Neural progenitor cell (in vitro differentiated cells): Measurements from ENCODE around the gene FARP2. TPM values are rescaled to one million over a fixed set of nuclear protein-coding genes. Genes with fewer than 3 reads are reported as not detected.

ENCODE experiments used
- DNase-seq: peaks from one replicate; pipeline ENCODE4 v3.0.0-alpha.2; 2016; ENCODE audit warnings: low spot score
- H2AFZ ChIP-seq: fragments of 200-600 bp; sonication (generic); replicated peaks from 2 replicates; pipeline ENCODE4 v1.6.1; 2016; ENCODE audit warnings: antibody characterized with exemption
- H3F3A ChIP-seq: fragments of 200-600 bp; sonication (generic); 2 replicates; pipeline ENCODE4 v1.6.1; 2016; ENCODE audit warnings: antibody characterized with exemption, low read depth
- H3K27ac ChIP-seq: fragments of 200-600 bp; sonication (generic); 2 replicates; pipeline ENCODE4 v1.5.1; 2016; ENCODE audit warnings: mild to moderate bottlenecking
- H3K27me3 ChIP-seq: fragments of 200-600 bp; sonication (generic); 2 replicates; pipeline ENCODE4 v1.6.1; 2016; ENCODE audit warnings: mild to moderate bottlenecking, moderate library complexity
- H3K36me3 ChIP-seq: fragments of 200-600 bp; sonication (generic); 2 replicates; pipeline ENCODE4 v1.5.1; 2016
- H3K4me1 ChIP-seq: fragments of 200-600 bp; sonication (generic); 2 replicates; pipeline ENCODE4 v1.6.1; 2016; ENCODE audit warnings: mixed run types
- H3K4me2 ChIP-seq: fragments of 200-600 bp; sonication (generic); 2 replicates; pipeline ENCODE4 v1.6.1; 2016
- H3K4me3 ChIP-seq: fragments of 200-600 bp; sonication (generic); 2 replicates; pipeline ENCODE4 v1.5.1; 2016
- H3K79me2 ChIP-seq: fragments of 200-600 bp; sonication (generic); 2 replicates; pipeline ENCODE4 v1.6.1; 2016; ENCODE audit warnings: low read depth
- H3K9ac ChIP-seq: fragments of 200-600 bp; sonication (generic); 2 replicates; pipeline ENCODE4 v1.6.1; 2016
- H3K9me3 ChIP-seq: fragments of 200-600 bp; sonication (generic); 2 replicates; pipeline ENCODE4 v1.5.1; 2016; ENCODE audit warnings: low read depth
- H4K20me1 ChIP-seq: fragments of 200-600 bp; sonication (generic); 2 replicates; pipeline ENCODE4 v1.6.1; 2016; ENCODE audit warnings: low read depth
- H3K27ac Mint-ChIP-seq: 3 replicates; pipeline ENCODE4 v1.8.0; 2021; ENCODE audit warnings: mixed read lengths
- H3K27me3 Mint-ChIP-seq: 2 replicates; pipeline ENCODE4 v1.8.0; 2022; ENCODE audit warnings: low read depth, mild to moderate bottlenecking, inconsistent platforms, moderate library complexity, mixed read lengths; ENCODE audit not compliant: insufficient read depth
- H3K36me3 Mint-ChIP-seq: 3 replicates; pipeline ENCODE4 v1.8.0; 2021; ENCODE audit warnings: mixed read lengths
- H3K4me1 Mint-ChIP-seq: 3 replicates; pipeline ENCODE4 v1.8.0; 2021; ENCODE audit warnings: mixed read lengths
- H3K4me3 Mint-ChIP-seq: 3 replicates; pipeline ENCODE4 v1.8.0; 2021; ENCODE audit warnings: mild to moderate bottlenecking, moderate library complexity, mixed read lengths
- H3K9me3 Mint-ChIP-seq: 3 replicates; pipeline ENCODE4 v1.8.0; 2020; ENCODE audit warnings: mixed read lengths
- CTCF ChIP-seq: fragments of 200-600 bp; sonication (generic); IDR thresholded peaks from 2 replicates; pipeline ENCODE4 v1.5.1; 2017; ENCODE audit warnings: antibody characterized with exemption, mild to moderate bottlenecking
- EZH2 ChIP-seq: fragments of 200-600 bp; sonication (generic); IDR thresholded peaks from 2 replicates; pipeline ENCODE4 v1.6.1; 2017; ENCODE audit warnings: antibody characterized with exemption, mild to moderate bottlenecking, moderate library complexity
- EZH2phosphoT487 ChIP-seq: fragments of 200-600 bp; sonication (generic); IDR thresholded peaks from 2 replicates; pipeline ENCODE4 v1.6.1; 2017; ENCODE audit warnings: antibody characterized with exemption
- total RNA-seq: library from RNA; depleted of rRNA; stranded (reverse); fragments of >200 nt; gene quantifications from 2 replicates; pipeline ENCODE4 v1.2.3, GENCODE V29; 2015; ENCODE audit warnings: low replicate concordance

Gene FARP2
- total RNA-seq, 1 donor from 2014 or later, result 32.3 TPM

GRCh38 chr2:241479026-241479898, 123.2 kb downstream of the FARP2 start:
- Mint-ChIP-seq H3K4me1 (peaks cover 11% of the 10 kb centered on the region), H3K4me3 (no peak overlapping the region), H3K36me3 (peaks cover 4% of the 10 kb centered on the region), H3K27ac (no peak overlapping the region), H3K27me3 (peaks cover 12% of the 10 kb centered on the region), H3K9me3 (no peaks in the 10 kb centered on the region)
- no peak for DNase-seq
- no peaks in the 10 kb centered on the region for H3K79me2 ChIP-seq
- H3K4me3 ChIP-seq, result no peak overlapping the region
- H3K9ac ChIP-seq, result no peak overlapping the region
- no peaks in the 10 kb centered on the region for H3F3A ChIP-seq
- no peaks in the 10 kb centered on the region for H3K9me3 ChIP-seq
- H3K4me1 ChIP-seq, result no peaks in the 10 kb centered on the region
- no peak overlapping the region for H3K4me2 ChIP-seq
- H3K27me3 ChIP-seq, result no peaks in the 10 kb centered on the region
- no peak overlapping the region for H2AFZ ChIP-seq
- TF ChIP-seq EZH2phosphoT487 (no peak), CTCF (no peak), EZH2 (no peak)
- no peaks in the 10 kb centered on the region for H3K36me3 ChIP-seq
- H4K20me1 ChIP-seq, result no peaks in the 10 kb centered on the region
- no peak overlapping the region for H3K27ac ChIP-seq

GRCh38 chr2:241481687-241482086, 125.6 kb downstream of the FARP2 start:
- H3K9me3 ChIP-seq, result no peaks in the 10 kb centered on the region
- H3K27me3 ChIP-seq, result no peaks in the 10 kb centered on the region
- no peak for TF ChIP-seq CTCF
- no peak for TF ChIP-seq EZH2
- no peak for TF ChIP-seq EZH2phosphoT487
- H3K79me2 ChIP-seq, result no peaks in the 10 kb centered on the region
- H3K4me3 Mint-ChIP-seq, result no peak overlapping the region
- no peak overlapping the region for H2AFZ ChIP-seq
- no peak overlapping the region for H3K27ac Mint-ChIP-seq
- peaks cover 10% of the 10 kb centered on the region for H3K27me3 Mint-ChIP-seq
- H3K9me3 Mint-ChIP-seq, result no peaks in the 10 kb centered on the region
- peaks cover 11% of the 10 kb centered on the region for H3K4me1 Mint-ChIP-seq
- no peak for DNase-seq
- H3K9ac ChIP-seq, result no peak overlapping the region
- no peak overlapping the region for H3K4me3 ChIP-seq
- no peaks in the 10 kb centered on the region for H3F3A ChIP-seq
- H3K36me3 ChIP-seq, result no peaks in the 10 kb centered on the region
- H3K36me3 Mint-ChIP-seq, result peaks cover 4% of the 10 kb centered on the region
- H3K27ac ChIP-seq, result no peak overlapping the region
- H4K20me1 ChIP-seq, result no peaks in the 10 kb centered on the region
- H3K4me2 ChIP-seq, result no peak overlapping the region
- H3K4me1 ChIP-seq, result no peaks in the 10 kb centered on the region

- peaks cover 8% of the 10 kb centered on the region for H3K27me3 Mint-ChIP-seq
- no peaks in the 10 kb centered on the region for H3K9me3 Mint-ChIP-seq
- H3K79me2 ChIP-seq, result no peaks in the 10 kb centered on the region
- no peak overlapping the region for H3K4me2 ChIP-seq
- H4K20me1 ChIP-seq, result no peaks in the 10 kb centered on the region
- no peak overlapping the region for H3K27ac Mint-ChIP-seq
- no peaks in the 10 kb centered on the region for H3K9me3 ChIP-seq
- peaks cover 11% of the 10 kb centered on the region for H3K4me1 Mint-ChIP-seq
- H3K4me1 ChIP-seq, result no peaks in the 10 kb centered on the region
- TF ChIP-seq CTCF (no peak), EZH2 (no peak), EZH2phosphoT487 (no peak)
- no peak for DNase-seq
- no peaks in the 10 kb centered on the region for H3F3A ChIP-seq
- H3K36me3 Mint-ChIP-seq, result peaks cover 4% of the 10 kb centered on the region
- no peak overlapping the region for H3K27ac ChIP-seq
- no peaks in the 10 kb centered on the region for H3K27me3 ChIP-seq
- H3K4me3 ChIP-seq, result no peak overlapping the region
- H3K36me3 ChIP-seq, result no peaks in the 10 kb centered on the region
- no peak overlapping the region for H3K9ac ChIP-seq
- no peak overlapping the region for H3K4me3 Mint-ChIP-seq
- H2AFZ ChIP-seq, result no peak overlapping the region
These were observed 126.3 kb downstream of the FARP2 start for GRCh38 chr2:241482126-241482955.
